ENCODE measurements around the gene GLUL.

The GLUL gene

GRCh38 chr1:182332261-182333060 is 59.1 kb downstream of the GLUL start:
- H3K36me3 ChIP-seq (ENCODE audit: insufficient read depth) = no peaks in the 10 kb centered on the region
- H3K4me2 ChIP-seq = no peak overlapping the region
- H3K27ac ChIP-seq = no peak overlapping the region
- H3K27me3 ChIP-seq (ENCODE audit: insufficient read depth, low read depth) = no peaks in the 10 kb centered on the region
- no peaks in the 10 kb centered on the region for H4K20me1 ChIP-seq (ENCODE audit: insufficient read depth)
- no peak overlapping the region for H2AFZ ChIP-seq (ENCODE audit: low read depth)
- H3K79me2 ChIP-seq (ENCODE audit: insufficient read depth, low read depth) = no peaks in the 10 kb centered on the region
- H3K4me3 ChIP-seq (IDR thresholded peaks at IDR 0.05; ENCODE audit: insufficient read depth, low read depth, low read length) = no peak overlapping the region
- TF ChIP-seq CTCF (conservative IDR thresholded peaks at IDR 0.05; ENCODE audit: low read depth, low read length) = no peak
- H3K4me1 ChIP-seq (ENCODE audit: low read depth, poor library complexity, severe bottlenecking) = no peaks in the 10 kb centered on the region
- no peak overlapping the region for H3K9ac ChIP-seq
